ENCODE measurements around the gene TSPOAP1.

The TSPOAP1 gene

GRCh38 chr17:58265271-58265670, 63.3 kb downstream of the TSPOAP1 start:
- no peak for DNase-seq (ENCODE audit: low read depth in 1 of 2, low spot score in 1 of 2)

- no peak for DNase-seq (ENCODE audit: low read depth in 1 of 2, low spot score in 1 of 2)
These were observed 64.0 kb downstream of the TSPOAP1 start for GRCh38 chr17:58264407-58265103.

- no peak for DNase-seq (ENCODE audit: low read depth in 1 of 2, low spot score in 1 of 2)
These were observed 64.8 kb downstream of the TSPOAP1 start for GRCh38 chr17:58263773-58264172.

GRCh38 chr17:58262149-58262548, 66.4 kb downstream of the TSPOAP1 start:
- no peak for DNase-seq (ENCODE audit: low read depth in 1 of 2, low spot score in 1 of 2)

GRCh38 chr17:58254803-58255202, 73.8 kb downstream of the TSPOAP1 start:
- DNase-seq (ENCODE audit: low read depth in 1 of 2, low spot score in 1 of 2), result no peak

- no peak for DNase-seq (ENCODE audit: low read depth in 1 of 2, low spot score in 1 of 2)
These were observed 75.5 kb downstream of the TSPOAP1 start for GRCh38 chr17:58253082-58253481.

GRCh38 chr17:58252141-58252540, 76.5 kb downstream of the TSPOAP1 start:
- DNase-seq (ENCODE audit: low read depth in 1 of 2, low spot score in 1 of 2), result no peak
